Ishikawa (cell line): ENCODE data around the gene FUS.

ENCODE experiments used
- CEBPB ChIP-seq: IDR thresholded peaks from 2 replicates; pipeline ENCODE4 v1.6.1; 2012
- CREB1 ChIP-seq: IDR thresholded peaks from 2 replicates; pipeline ENCODE4 v1.6.1; 2012; ENCODE audit warnings: low read depth
- EGR1 ChIP-seq: IDR thresholded peaks from 2 replicates; pipeline ENCODE4 v1.6.1; 2012
- EP300 ChIP-seq: IDR thresholded peaks from 2 replicates; pipeline ENCODE4 v1.6.1; 2012; ENCODE audit warnings: borderline replicate concordance
- FOXM1 ChIP-seq: IDR thresholded peaks from 2 replicates; pipeline ENCODE4 v1.6.1; 2012; ENCODE audit warnings: low read depth, borderline replicate concordance
- MAX ChIP-seq: IDR thresholded peaks from 2 replicates; pipeline ENCODE4 v1.6.1; 2012
- NFIC ChIP-seq: IDR thresholded peaks from 2 replicates; pipeline ENCODE4 v1.6.1; 2012
- RAD21 ChIP-seq: IDR thresholded peaks from 2 replicates; pipeline ENCODE4 v1.6.1; 2012; ENCODE audit warnings: low read depth
- TAF1 ChIP-seq: IDR thresholded peaks from 2 replicates; pipeline ENCODE4 v1.6.1; 2012; ENCODE audit warnings: low read depth, mild to moderate bottlenecking
- TCF12 ChIP-seq: IDR thresholded peaks from 2 replicates; pipeline ENCODE4 v1.6.1; 2012; ENCODE audit warnings: low read depth
- TEAD4 ChIP-seq: IDR thresholded peaks from 2 replicates; pipeline ENCODE4 v1.6.1; 2012
- YY1 ChIP-seq: IDR thresholded peaks from 2 replicates; pipeline ENCODE4 v1.6.1; 2012; ENCODE audit warnings: low read depth
- ZBTB7A ChIP-seq: IDR thresholded peaks from 2 replicates; pipeline ENCODE4 v1.6.1; 2012; ENCODE audit warnings: low read depth
- TF ChIP-seq, protein P1 (sequence below): IDR thresholded peaks from 2 replicates; pipeline ENCODE4 v1.6.1; 2012
- TF ChIP-seq, protein P2 (sequence below): IDR thresholded peaks from 2 replicates; pipeline ENCODE4 v1.6.1; 2012; ENCODE audit warnings: low read depth, mild to moderate bottlenecking

FUS gene

DNA sequence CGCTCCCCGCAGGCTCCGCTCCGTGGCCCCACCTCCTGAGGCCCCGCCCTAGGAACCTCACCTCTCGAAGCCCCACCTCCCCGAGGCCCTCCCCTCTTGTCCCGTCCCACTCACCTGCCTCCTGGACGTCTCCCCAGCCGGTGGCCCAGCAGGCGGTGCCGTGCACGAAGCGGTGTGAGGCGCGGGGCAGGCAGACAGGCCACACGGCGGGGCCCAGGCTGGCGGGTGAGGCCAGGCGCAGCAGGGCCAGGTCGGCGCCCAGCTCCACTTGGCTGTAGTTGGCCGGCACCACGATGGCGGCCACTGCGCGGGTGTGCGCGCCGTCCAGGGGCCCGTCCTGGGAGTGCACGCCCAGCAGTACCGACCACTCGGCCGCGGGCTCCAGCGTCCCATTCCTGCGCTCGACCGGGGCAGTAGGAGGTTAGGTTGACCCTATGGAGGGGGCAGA is 31.6 kb upstream of the FUS start:
- TF ChIP-seq TAF1 (0 out of 2 replicates have a peak, but pooled peaks have one; percentile 40), NFIC (peak; percentile 21; the same call in 1 of the 2 replicates), RAD21 (no peak), TCF12 (peak; percentile 34; the same call in 1 of the 2 replicates), ZBTB7A (no peak), FOXM1 (no peak), EP300 (no peak), TEAD4 (no peak), CEBPB (no peak), YY1 (peak; percentile 36; the same call in 1 of the 2 replicates), EGR1 (no peak), CREB1 (no peak), MAX (peak; percentile 96)
- TF ChIP-seq, protein P1, sequence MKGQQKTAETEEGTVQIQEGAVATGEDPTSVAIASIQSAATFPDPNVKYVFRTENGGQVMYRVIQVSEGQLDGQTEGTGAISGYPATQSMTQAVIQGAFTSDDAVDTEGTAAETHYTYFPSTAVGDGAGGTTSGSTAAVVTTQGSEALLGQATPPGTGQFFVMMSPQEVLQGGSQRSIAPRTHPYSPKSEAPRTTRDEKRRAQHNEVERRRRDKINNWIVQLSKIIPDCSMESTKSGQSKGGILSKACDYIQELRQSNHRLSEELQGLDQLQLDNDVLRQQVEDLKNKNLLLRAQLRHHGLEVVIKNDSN, result peak; percentile 6; the same call in 1 of the 2 replicates
- TF ChIP-seq, protein P2, sequence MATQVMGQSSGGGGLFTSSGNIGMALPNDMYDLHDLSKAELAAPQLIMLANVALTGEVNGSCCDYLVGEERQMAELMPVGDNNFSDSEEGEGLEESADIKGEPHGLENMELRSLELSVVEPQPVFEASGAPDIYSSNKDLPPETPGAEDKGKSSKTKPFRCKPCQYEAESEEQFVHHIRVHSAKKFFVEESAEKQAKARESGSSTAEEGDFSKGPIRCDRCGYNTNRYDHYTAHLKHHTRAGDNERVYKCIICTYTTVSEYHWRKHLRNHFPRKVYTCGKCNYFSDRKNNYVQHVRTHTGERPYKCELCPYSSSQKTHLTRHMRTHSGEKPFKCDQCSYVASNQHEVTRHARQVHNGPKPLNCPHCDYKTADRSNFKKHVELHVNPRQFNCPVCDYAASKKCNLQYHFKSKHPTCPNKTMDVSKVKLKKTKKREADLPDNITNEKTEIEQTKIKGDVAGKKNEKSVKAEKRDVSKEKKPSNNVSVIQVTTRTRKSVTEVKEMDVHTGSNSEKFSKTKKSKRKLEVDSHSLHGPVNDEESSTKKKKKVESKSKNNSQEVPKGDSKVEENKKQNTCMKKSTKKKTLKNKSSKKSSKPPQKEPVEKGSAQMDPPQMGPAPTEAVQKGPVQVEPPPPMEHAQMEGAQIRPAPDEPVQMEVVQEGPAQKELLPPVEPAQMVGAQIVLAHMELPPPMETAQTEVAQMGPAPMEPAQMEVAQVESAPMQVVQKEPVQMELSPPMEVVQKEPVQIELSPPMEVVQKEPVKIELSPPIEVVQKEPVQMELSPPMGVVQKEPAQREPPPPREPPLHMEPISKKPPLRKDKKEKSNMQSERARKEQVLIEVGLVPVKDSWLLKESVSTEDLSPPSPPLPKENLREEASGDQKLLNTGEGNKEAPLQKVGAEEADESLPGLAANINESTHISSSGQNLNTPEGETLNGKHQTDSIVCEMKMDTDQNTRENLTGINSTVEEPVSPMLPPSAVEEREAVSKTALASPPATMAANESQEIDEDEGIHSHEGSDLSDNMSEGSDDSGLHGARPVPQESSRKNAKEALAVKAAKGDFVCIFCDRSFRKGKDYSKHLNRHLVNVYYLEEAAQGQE, result no peak

DNA sequence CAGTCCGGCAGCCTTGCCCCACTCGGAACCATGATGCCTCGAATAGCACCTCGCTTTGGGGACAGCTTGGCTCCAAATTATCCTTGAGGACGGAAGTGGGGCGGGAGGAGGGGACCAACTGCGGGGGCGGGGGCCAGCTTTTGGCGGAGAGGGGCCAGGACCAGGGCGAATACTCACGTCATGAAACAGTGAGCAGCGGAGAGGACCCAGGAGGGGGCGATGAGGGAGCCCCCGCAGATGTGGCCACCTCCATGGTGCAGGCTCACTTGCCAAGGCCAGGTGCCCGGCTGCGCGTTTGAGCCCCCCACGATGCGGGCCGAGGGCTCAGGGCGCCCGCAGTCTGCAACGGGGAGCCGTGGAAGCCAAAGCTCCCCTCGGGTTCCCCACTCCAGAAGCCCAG is 31.0 kb upstream of the FUS start:
- no peak for TF ChIP-seq CREB1
- no peak for TF ChIP-seq EGR1
- TF ChIP-seq EP300, result no peak
- no peak for TF ChIP-seq FOXM1
- TF ChIP-seq RAD21, result no peak
- no peak for TF ChIP-seq CEBPB
- no peak for TF ChIP-seq MAX
- TF ChIP-seq YY1, result no peak
- TF ChIP-seq TEAD4, result no peak
- no peak for TF ChIP-seq TCF12
- no peak for TF ChIP-seq TAF1
- TF ChIP-seq, protein P1, result no peak
- TF ChIP-seq, protein P2, result no peak
- TF ChIP-seq ZBTB7A, result no peak
- TF ChIP-seq NFIC, result no peak

GRCh38 chr16:31149332-31149731 is 30.6 kb upstream of the FUS start:
- TF ChIP-seq FOXM1 (no peak), YY1 (no peak), MAX (no peak), EGR1 (no peak), EP300 (no peak)
- TF ChIP-seq, protein P1, result no peak
- TF ChIP-seq, protein P2, result no peak
